Duodenal mucosa (tissue), 2 donors: ENCODE results near the gene TJP2.

Source experiments
- H3K27ac ChIP-seq: one replicate; pipeline ENCODE4 v1.7.0; 2013; ENCODE audit warnings: low read depth, low read length
- H3K27me3 ChIP-seq, 2 donors: one replicate each; pipeline ENCODE4 v1.7.0; 2013; ENCODE audit warnings: low read length in 2 of 2, control low read depth in 1 of 2; ENCODE audit not compliant: insufficient read depth in 2 of 2, control insufficient read depth in 1 of 2
- H3K36me3 ChIP-seq, 2 donors: one replicate each; pipeline ENCODE4 v1.7.0; 2013; ENCODE audit warnings: low read length in 2 of 2, control low read depth in 1 of 2; ENCODE audit not compliant: insufficient read depth in 2 of 2, control insufficient read depth in 1 of 2
- H3K4me1 ChIP-seq, 2 donors: one replicate each; pipeline ENCODE4 v1.7.0; 2013; ENCODE audit warnings: low read length in 2 of 2, control low read depth in 1 of 2; ENCODE audit not compliant: insufficient read depth in 2 of 2, control insufficient read depth in 1 of 2
- H3K4me3 ChIP-seq, 2 donors: one replicate each; pipeline ENCODE4 v1.7.0; 2013; ENCODE audit warnings: low read length in 2 of 2, low read depth in 1 of 2
- H3K9ac ChIP-seq, 2 donors: one replicate each; pipeline ENCODE4 v1.7.0; 2013; ENCODE audit warnings: low read length in 2 of 2, low read depth in 1 of 2
- H3K9me3 ChIP-seq, 2 donors: one replicate each; pipeline ENCODE4 v1.7.0; 2013; ENCODE audit warnings: low read length in 2 of 2, control low read depth in 1 of 2; ENCODE audit not compliant: control insufficient read depth in 1 of 2

TJP2 gene

DNA sequence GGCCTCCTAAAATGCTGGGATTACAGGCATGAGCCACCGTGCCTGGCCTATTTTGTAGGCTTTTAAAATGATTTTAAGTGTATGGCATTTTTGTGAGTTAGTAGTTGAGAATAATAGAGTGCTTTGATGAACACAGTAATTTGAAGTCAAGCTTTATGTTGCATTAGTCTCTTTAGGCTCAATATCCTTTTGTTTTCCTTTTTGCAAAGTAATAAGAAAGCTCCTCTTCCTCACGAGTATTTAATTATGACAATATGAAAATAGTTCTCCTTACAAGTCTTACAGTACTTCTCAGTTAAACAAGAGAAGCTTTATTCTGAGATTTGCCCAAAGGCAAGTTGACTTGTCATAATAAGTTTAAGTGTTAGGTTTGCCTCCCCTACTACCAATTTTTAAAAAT lies 69.0 kb downstream of the TJP2 start:
- Histone ChIP-seq H3K36me3 (peaks cover 37 to 77% of the 10 kb centered on the region in 2 donors), H3K9ac (no peak overlapping the region), H3K9me3 (no peaks in the 10 kb centered on the region), H3K4me1 (no peaks in the 10 kb centered on the region), H3K27ac (no peak overlapping the region), H3K27me3 (no peaks in the 10 kb centered on the region), H3K4me3 (no peak overlapping the region)

GRCh38 chr9:69246629-69247028 lies 72.6 kb downstream of the TJP2 start:
- Histone ChIP-seq H3K27ac (no peak overlapping the region), H3K27me3 (no peaks in the 10 kb centered on the region), H3K4me1 (no peaks in the 10 kb centered on the region), H3K9me3 (no peaks in the 10 kb centered on the region), H3K36me3 (peaks cover 37 to 75% of the 10 kb centered on the region in 2 donors), H3K4me3 (no peak overlapping the region), H3K9ac (no peak overlapping the region)

DNA sequence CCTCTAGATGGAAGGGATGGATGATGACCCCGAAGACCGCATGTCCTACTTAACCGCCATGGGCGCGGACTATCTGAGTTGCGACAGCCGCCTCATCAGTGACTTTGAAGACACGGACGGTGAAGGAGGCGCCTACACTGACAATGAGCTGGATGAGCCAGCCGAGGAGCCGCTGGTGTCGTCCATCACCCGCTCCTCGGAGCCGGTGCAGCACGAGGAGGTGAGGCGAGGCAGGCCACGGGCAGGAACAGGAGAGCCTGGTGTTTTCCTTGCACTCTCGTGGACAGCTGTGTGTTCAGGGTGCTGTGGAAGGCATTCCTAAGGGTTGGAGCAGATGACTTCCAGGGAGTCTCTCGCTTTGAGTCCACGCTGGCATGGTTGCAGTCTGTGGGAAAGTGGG lies 73.9 kb downstream of the TJP2 start:
- no peaks in the 10 kb centered on the region for H3K9me3 ChIP-seq
- no peak overlapping the region for H3K27ac ChIP-seq
- H3K4me1 ChIP-seq, result no peaks in the 10 kb centered on the region
- H3K27me3 ChIP-seq, result no peaks in the 10 kb centered on the region
- no peak overlapping the region for H3K4me3 ChIP-seq
- no peak overlapping the region for H3K9ac ChIP-seq
- H3K36me3 ChIP-seq, result peaks cover 47 to 75% of the 10 kb centered on the region in 2 donors

DNA sequence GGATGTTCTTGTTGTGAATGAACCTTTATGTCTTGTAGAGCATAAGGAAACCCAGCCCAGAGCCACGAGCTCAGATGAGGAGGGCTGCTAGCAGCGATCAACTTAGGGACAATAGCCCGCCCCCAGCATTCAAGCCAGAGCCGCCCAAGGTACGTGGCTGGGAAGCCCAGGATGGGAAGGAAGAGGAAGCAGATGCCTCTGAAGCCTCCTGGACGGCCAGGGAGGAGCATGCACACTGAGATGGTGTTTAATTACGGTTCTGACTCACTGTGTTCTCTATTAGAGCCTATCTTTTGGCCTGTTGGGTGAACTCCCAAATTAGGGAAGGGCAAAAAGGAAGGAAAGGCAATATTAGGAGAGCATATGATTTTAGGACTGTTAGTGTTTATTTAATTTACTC lies 75.3 kb downstream of the TJP2 start:
- no peak overlapping the region for H3K9ac ChIP-seq
- H3K27me3 ChIP-seq, result no peaks in the 10 kb centered on the region
- H3K27ac ChIP-seq, result no peak overlapping the region
- H3K4me1 ChIP-seq, result no peaks in the 10 kb centered on the region
- H3K4me3 ChIP-seq, result no peak overlapping the region
- no peaks in the 10 kb centered on the region for H3K9me3 ChIP-seq
- peaks cover 56 to 84% of the 10 kb centered on the region in 2 donors for H3K36me3 ChIP-seq

- Histone ChIP-seq H3K4me3 (no peak overlapping the region), H3K9ac (no peak overlapping the region), H3K27ac (no peak overlapping the region), H3K9me3 (no peaks in the 10 kb centered on the region), H3K4me1 (no peaks in the 10 kb centered on the region), H3K36me3 (peaks cover 58 to 85% of the 10 kb centered on the region in 2 donors), H3K27me3 (no peaks in the 10 kb centered on the region)
Measured at GRCh38 chr9:69250681-69251080, 76.6 kb downstream of the TJP2 start.

DNA sequence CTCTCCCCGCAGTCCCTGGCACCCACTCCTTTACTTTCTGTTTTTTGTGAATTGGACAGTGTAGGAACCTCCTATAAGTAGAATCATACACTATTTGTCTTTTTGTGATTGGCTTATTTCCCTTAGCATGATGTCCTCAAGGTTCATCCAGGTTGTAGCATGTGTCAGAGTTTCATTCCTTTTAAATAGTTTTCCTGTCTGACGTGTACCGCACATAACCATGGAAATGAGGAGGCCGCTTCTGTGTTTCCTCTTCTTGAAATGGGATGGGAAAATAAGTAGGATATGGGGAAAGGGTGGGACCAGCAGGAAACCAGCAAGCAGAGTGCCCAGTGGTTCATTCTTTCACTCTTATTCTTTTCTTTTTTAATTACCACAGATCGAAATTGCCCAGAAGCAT lies 78.4 kb downstream of the TJP2 start:
- peaks cover 43 to 74% of the 10 kb centered on the region in 2 donors for H3K36me3 ChIP-seq
- no peak overlapping the region for H3K27ac ChIP-seq
- no peak overlapping the region for H3K4me3 ChIP-seq
- H3K27me3 ChIP-seq, result no peaks in the 10 kb centered on the region
- H3K9ac ChIP-seq, result no peak overlapping the region
- H3K9me3 ChIP-seq, result no peaks in the 10 kb centered on the region
- no peaks in the 10 kb centered on the region for H3K4me1 ChIP-seq

- Histone ChIP-seq H3K9ac (no peak overlapping the region), H3K36me3 (peaks cover 37 to 68% of the 10 kb centered on the region in 2 donors), H3K4me1 (no peaks in the 10 kb centered on the region), H3K27me3 (no peaks in the 10 kb centered on the region), H3K4me3 (no peak overlapping the region), H3K27ac (no peak overlapping the region), H3K9me3 (no peaks in the 10 kb centered on the region)
Measured at GRCh38 chr9:69253057-69253456, 79.0 kb downstream of the TJP2 start.

DNA sequence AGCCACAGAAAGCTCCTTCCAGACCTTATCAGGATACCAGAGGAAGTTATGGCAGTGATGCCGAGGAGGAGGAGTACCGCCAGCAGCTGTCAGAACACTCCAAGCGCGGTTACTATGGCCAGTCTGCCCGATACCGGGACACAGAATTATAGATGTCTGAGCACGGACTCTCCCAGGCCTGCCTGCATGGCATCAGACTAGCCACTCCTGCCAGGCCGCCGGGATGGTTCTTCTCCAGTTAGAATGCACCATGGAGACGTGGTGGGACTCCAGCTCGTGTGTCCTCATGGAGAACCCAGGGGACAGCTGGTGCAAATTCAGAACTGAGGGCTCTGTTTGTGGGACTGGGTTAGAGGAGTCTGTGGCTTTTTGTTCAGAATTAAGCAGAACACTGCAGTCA lies 80.1 kb downstream of the TJP2 start:
- H3K27ac ChIP-seq, result no peak overlapping the region
- no peaks in the 10 kb centered on the region for H3K27me3 ChIP-seq
- H3K4me3 ChIP-seq, result no peak overlapping the region
- no peaks in the 10 kb centered on the region for H3K4me1 ChIP-seq
- no peaks in the 10 kb centered on the region for H3K9me3 ChIP-seq
- H3K9ac ChIP-seq, result no peak overlapping the region
- peaks cover 31 to 58% of the 10 kb centered on the region in 2 donors for H3K36me3 ChIP-seq

GRCh38 chr9:69255591-69255990 lies 81.5 kb downstream of the TJP2 start:
- peaks cover 27 to 47% of the 10 kb centered on the region in 2 donors for H3K36me3 ChIP-seq

DNA sequence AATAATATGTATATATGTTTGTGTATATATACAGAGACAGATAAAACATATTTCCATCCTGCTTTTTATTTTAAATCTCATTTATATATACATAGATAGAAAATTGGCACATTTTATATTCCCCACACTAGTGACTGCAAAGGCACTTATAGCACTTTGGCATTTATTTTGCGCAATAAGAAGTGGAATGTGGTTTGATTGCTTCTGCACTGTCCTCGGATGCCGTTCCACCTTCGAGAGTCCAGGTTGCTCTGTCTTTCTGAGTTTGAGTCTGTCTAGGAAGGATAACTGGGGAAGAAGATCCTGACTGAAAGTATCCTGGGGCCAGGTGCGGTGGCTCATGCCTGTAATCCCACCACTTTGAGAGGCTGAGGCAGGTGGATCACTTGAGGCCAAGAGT lies 84.5 kb downstream of the TJP2 start:
- H3K27me3 ChIP-seq, result no peaks in the 10 kb centered on the region
- no peaks in the 10 kb centered on the region for H3K4me1 ChIP-seq
- no peaks in the 10 kb centered on the region for H3K9me3 ChIP-seq
- H3K4me3 ChIP-seq, result no peak overlapping the region
- no peak overlapping the region for H3K9ac ChIP-seq
- H3K36me3 ChIP-seq, result peaks cover 13 to 20% of the 10 kb centered on the region in 2 donors
- no peak overlapping the region for H3K27ac ChIP-seq

More at GRCh38 chr9:69255591-69255990, 81.5 kb downstream of the TJP2 start:
- Histone ChIP-seq H3K9me3 (no peaks in the 10 kb centered on the region), H3K4me1 (no peaks in the 10 kb centered on the region), H3K4me3 (no peak overlapping the region), H3K27ac (no peak overlapping the region), H3K9ac (no peak overlapping the region), H3K27me3 (no peaks in the 10 kb centered on the region)

GRCh38 chr9:69260161-69260560 lies 86.1 kb downstream of the TJP2 start:
- no peak overlapping the region for H3K4me3 ChIP-seq
- H3K27ac ChIP-seq, result no peak overlapping the region
- no peaks in the 10 kb centered on the region for H3K9me3 ChIP-seq
- no peak overlapping the region for H3K9ac ChIP-seq
- H3K27me3 ChIP-seq, result no peaks in the 10 kb centered on the region
- H3K36me3 ChIP-seq, result peaks cover 0 to 6% of the 10 kb centered on the region in 2 donors
- no peaks in the 10 kb centered on the region for H3K4me1 ChIP-seq
